Neuronal stem cell (in vitro differentiated cells): ENCODE results near the gene RASGRF2.

Experiments
- DNase-seq: peaks from one replicate; pipeline ENCODE4 v3.0.0-alpha.2; 2013; ENCODE audit warnings: low spot score
- H2AFZ ChIP-seq: one replicate; pipeline ENCODE4 v1.6.1; 2013; ENCODE audit warnings: mild to moderate bottlenecking, low read length, inconsistent platforms
- H2AK5ac ChIP-seq: 2 replicates; pipeline ENCODE4 v1.6.1; 2013; ENCODE audit warnings: low read depth, mild to moderate bottlenecking, inconsistent platforms, low read length, moderate library complexity, mixed read lengths
- H2BK120ac ChIP-seq: 2 replicates; pipeline ENCODE4 v1.6.1; 2013; ENCODE audit warnings: low read depth, mild to moderate bottlenecking, inconsistent platforms, low read length, moderate library complexity, mixed read lengths
- H2BK12ac ChIP-seq: one replicate; pipeline ENCODE4 v1.6.1; 2013; ENCODE audit warnings: low read length, inconsistent platforms
- H2BK15ac ChIP-seq: 2 replicates; pipeline ENCODE4 v1.6.1; 2013; ENCODE audit warnings: mild to moderate bottlenecking, low read length, inconsistent platforms, mixed read lengths
- H2BK5ac ChIP-seq: one replicate; pipeline ENCODE4 v1.6.1; 2013; ENCODE audit warnings: inconsistent platforms, mild to moderate bottlenecking, low read length, moderate library complexity
- H3K14ac ChIP-seq: one replicate; pipeline ENCODE4 v1.6.1; 2013; ENCODE audit warnings: low read length, inconsistent platforms
- H3K18ac ChIP-seq: 2 replicates; pipeline ENCODE4 v1.6.1; 2013; ENCODE audit warnings: low read length, inconsistent platforms
- H3K23ac ChIP-seq: 2 replicates; pipeline ENCODE4 v1.6.1; 2013; ENCODE audit warnings: low read depth, mild to moderate bottlenecking, mixed read lengths, low read length, inconsistent platforms; ENCODE audit not compliant: poor library complexity
- H3K27ac ChIP-seq: replicated peaks from 3 replicates; pipeline ENCODE4 v1.5.1; 2013; ENCODE audit warnings: low read length, inconsistent platforms
- H3K27me3 ChIP-seq, 3 experiments: 2 replicates each; pipeline ENCODE4 v1.6.1; 2013; ENCODE audit warnings: low read length in 3 of 3, mild to moderate bottlenecking in 2 of 3, inconsistent platforms in 1 of 3, low read depth in 1 of 3, mixed read lengths in 1 of 3, moderate library complexity in 1 of 3; ENCODE audit not compliant: control insufficient read depth in 3 of 3, insufficient read depth in 3 of 3
- H3K36me3 ChIP-seq, 2 donors: replicated peaks in 1 of 2; 2 replicates each; pipeline ENCODE4 v1.6.1; 2013; ENCODE audit warnings: low read length in 2 of 2; ENCODE audit not compliant: control insufficient read depth in 2 of 2, insufficient read depth in 2 of 2
- H3K4ac ChIP-seq: 2 replicates; pipeline ENCODE4 v1.6.1; 2013; ENCODE audit warnings: inconsistent platforms, mild to moderate bottlenecking, low read length, moderate library complexity
- H3K4me1 ChIP-seq, 2 donors: 1 replicate in 1 of 2; 2 replicates in 1 of 2; pipeline ENCODE4 v1.6.1; 2013; ENCODE audit warnings: low read length in 2 of 2, low read depth in 1 of 2; ENCODE audit not compliant: control insufficient read depth in 2 of 2, insufficient read depth in 1 of 2
- H3K4me2 ChIP-seq: one replicate; pipeline ENCODE4 v1.6.1; 2013; ENCODE audit warnings: mild to moderate bottlenecking, low read length, inconsistent platforms; ENCODE audit not compliant: insufficient read depth, poor library complexity, severe bottlenecking
- H3K4me3 ChIP-seq, 2 donors: 2 replicates each; pipeline ENCODE4 v1.5.1; 2013; ENCODE audit warnings: low read length in 2 of 2, mild to moderate bottlenecking in 2 of 2, inconsistent platforms in 1 of 2, moderate library complexity in 1 of 2
- H3K79me1 ChIP-seq: one replicate; pipeline ENCODE4 v1.6.1; 2013; ENCODE audit warnings: low read depth, mild to moderate bottlenecking, inconsistent platforms, low read length, moderate library complexity
- H3K9ac ChIP-seq: one replicate; pipeline ENCODE4 v1.6.1; 2013; ENCODE audit warnings: mild to moderate bottlenecking, low read depth, low read length, inconsistent platforms; ENCODE audit not compliant: poor library complexity
- H3K9me3 ChIP-seq, 2 donors: replicated peaks in 1 of 2; 2 replicates each; pipeline versions ENCODE3 to v1.6.1; 2013; ENCODE audit warnings: low read length in 2 of 2, mild to moderate bottlenecking in 2 of 2, inconsistent platforms in 1 of 2, low read depth in 1 of 2, mixed read lengths in 1 of 2, moderate library complexity in 1 of 2; ENCODE audit not compliant: control insufficient read depth in 2 of 2, insufficient read depth in 1 of 2
- H4K8ac ChIP-seq: one replicate; pipeline ENCODE4 v1.6.1; 2013; ENCODE audit warnings: low read depth, mild to moderate bottlenecking, inconsistent platforms, low read length, moderate library complexity
- H4K91ac ChIP-seq: one replicate; pipeline ENCODE4 v1.6.1; 2013; ENCODE audit warnings: low read length, low read depth, mild to moderate bottlenecking, inconsistent platforms; ENCODE audit not compliant: poor library complexity
- WGBS, 2 donors: extraction: QIAGEN DNeasy Blood & Tissue Kit; methylation state at CpG; one replicate each; pipeline ENCODE4 v1.1.7; 2013; ENCODE audit warnings: missing lambda C conversion rate in 2 of 2, mixed read lengths in 1 of 2; ENCODE audit not compliant: insufficient read length in 2 of 2, insufficient replicate concordance in 1 of 2; ENCODE audit errors: extremely low coverage in 2 of 2; 5-methylcytosine and 5-hydroxymethylcytosine counted together

RASGRF2 gene

GRCh38 chr5:81182396-81183390 is 222.5 kb downstream of the RASGRF2 start:
- Histone ChIP-seq H3K23ac (no peak overlapping the region), H3K9ac (no peak overlapping the region), H2BK120ac (no peak overlapping the region), H3K4ac (no peak overlapping the region), H2BK15ac (no peak overlapping the region), H4K8ac (no peak overlapping the region), H3K18ac (no peak overlapping the region), H3K4me1 (peaks cover 0 to 3% of the 10 kb centered on the region in 2 donors), H3K36me3 (no peaks in the 10 kb centered on the region), H4K91ac (no peak overlapping the region), H2AFZ (no peak overlapping the region), H3K14ac (no peak overlapping the region), H2BK12ac (no peak overlapping the region), H3K4me2 (no peak overlapping the region), H3K27me3 (no peaks in the 10 kb centered on the region), H2AK5ac (no peak overlapping the region), H3K27ac (no peak overlapping the region), H3K9me3 (no peaks in the 10 kb centered on the region), H2BK5ac (no peak overlapping the region), H3K4me3 (no peak overlapping the region), H3K79me1 (no peaks in the 10 kb centered on the region)
- no peak for DNase-seq
- no CpG with 5 or more reads among the region's 9 CpGs for WGBS, 2 donors

GRCh38 chr5:81183811-81184748 is 223.9 kb downstream of the RASGRF2 start:
- Histone ChIP-seq H3K9me3 (no peaks in the 10 kb centered on the region), H2AK5ac (no peak overlapping the region)

GRCh38 chr5:81184749-81185110 is 224.6 kb downstream of the RASGRF2 start:
- Histone ChIP-seq H2AFZ (no peak overlapping the region), H3K4me2 (no peak overlapping the region), H3K79me1 (no peaks in the 10 kb centered on the region), H3K4me1 (peaks cover 3 to 10% of the 10 kb centered on the region in 2 donors), H4K8ac (no peak overlapping the region), H3K4me3 (no peak overlapping the region), H3K27ac (no peak overlapping the region), H2BK15ac (no peak overlapping the region), H2BK12ac (no peak overlapping the region), H3K9me3 (no peaks in the 10 kb centered on the region), H2AK5ac (no peak overlapping the region), H3K14ac (no peak overlapping the region), H3K18ac (no peak overlapping the region), H2BK120ac (no peak overlapping the region), H3K36me3 (no peaks in the 10 kb centered on the region), H3K27me3 (no peaks in the 10 kb centered on the region), H3K9ac (no peak overlapping the region), H3K23ac (no peak overlapping the region), H4K91ac (no peak overlapping the region), H2BK5ac (no peak overlapping the region), H3K4ac (no peak overlapping the region)
- no peak for DNase-seq
- no CpG with 5 or more reads among the region's 6 CpGs for WGBS, 2 donors

More at GRCh38 chr5:81183811-81184748, 223.9 kb downstream of the RASGRF2 start:
- H3K4me3 ChIP-seq = no peak overlapping the region
- no peaks in the 10 kb centered on the region for H3K36me3 ChIP-seq
- no peak overlapping the region for H3K27ac ChIP-seq
- no peak overlapping the region for H2BK12ac ChIP-seq
- peaks cover 3 to 10% of the 10 kb centered on the region in 2 donors for H3K4me1 ChIP-seq
- no peak overlapping the region for H2BK5ac ChIP-seq
- no peak overlapping the region for H3K23ac ChIP-seq
- H3K14ac ChIP-seq = no peak overlapping the region
- no peak overlapping the region for H2AFZ ChIP-seq
- H3K18ac ChIP-seq = no peak overlapping the region
- H3K79me1 ChIP-seq = no peaks in the 10 kb centered on the region
- H3K4me2 ChIP-seq = no peak overlapping the region
- no peak overlapping the region for H2BK120ac ChIP-seq
- no peaks in the 10 kb centered on the region for H3K27me3 ChIP-seq
- no peak overlapping the region for H2BK15ac ChIP-seq
- DNase-seq = no peak
- H4K91ac ChIP-seq = no peak overlapping the region
- H3K9ac ChIP-seq = no peak overlapping the region
- H4K8ac ChIP-seq = no peak overlapping the region
- no peak overlapping the region for H3K4ac ChIP-seq
- WGBS, 2 donors = no CpG with 5 or more reads among the region's 11 CpGs

- no peak overlapping the region for H4K8ac ChIP-seq
- H3K27ac ChIP-seq = no peak overlapping the region
- H3K9me3 ChIP-seq = no peaks in the 10 kb centered on the region
- H3K79me1 ChIP-seq = no peaks in the 10 kb centered on the region
- no peak overlapping the region for H3K18ac ChIP-seq
- H3K23ac ChIP-seq = no peak overlapping the region
- no peaks in the 10 kb centered on the region for H3K27me3 ChIP-seq
- H4K91ac ChIP-seq = no peak overlapping the region
- peak overlapping the region; percentile 25 for H3K9ac ChIP-seq
- no peak overlapping the region for H3K4ac ChIP-seq
- H2BK120ac ChIP-seq = no peak overlapping the region
- H3K4me1 ChIP-seq = peaks cover 2 to 10% of the 10 kb centered on the region in 2 donors
- no peak overlapping the region for H2BK5ac ChIP-seq
- DNase-seq = no peak
- H2AK5ac ChIP-seq = no peak overlapping the region
- no peak overlapping the region for H3K4me2 ChIP-seq
- H2AFZ ChIP-seq = peak overlapping the region; percentile 36
- WGBS, 2 donors = no CpG with 5 or more reads among the region's 6 CpGs
- no peaks in the 10 kb centered on the region for H3K36me3 ChIP-seq
- no peak overlapping the region for H3K14ac ChIP-seq
- H2BK15ac ChIP-seq = no peak overlapping the region
- no peak overlapping the region for H2BK12ac ChIP-seq
- no peak overlapping the region for H3K4me3 ChIP-seq
Observed at GRCh38 chr5:81187885-81188284, 227.7 kb downstream of the RASGRF2 start.
